GM18870 (cell line): ENCODE measurements around the gene SLC25A17.
"Not testable (repeated sequence)": the region's sequence is repeated elsewhere in the genome, so short reads cannot be mapped to it uniquely, and the experiment has no call there.

Experiments
- ATAC-seq: cut with Tn5 transposase; IDR thresholded peaks from one replicate; pipeline ENCODE4 v1.9.1; 2021; ENCODE audit warnings: moderate library complexity; ENCODE audit not compliant: unreplicated experiment

The SLC25A17 gene

GRCh38 chr22:40819599-40820140, 524 bp upstream of the SLC25A17 start:
- ATAC-seq: no peak

DNA sequence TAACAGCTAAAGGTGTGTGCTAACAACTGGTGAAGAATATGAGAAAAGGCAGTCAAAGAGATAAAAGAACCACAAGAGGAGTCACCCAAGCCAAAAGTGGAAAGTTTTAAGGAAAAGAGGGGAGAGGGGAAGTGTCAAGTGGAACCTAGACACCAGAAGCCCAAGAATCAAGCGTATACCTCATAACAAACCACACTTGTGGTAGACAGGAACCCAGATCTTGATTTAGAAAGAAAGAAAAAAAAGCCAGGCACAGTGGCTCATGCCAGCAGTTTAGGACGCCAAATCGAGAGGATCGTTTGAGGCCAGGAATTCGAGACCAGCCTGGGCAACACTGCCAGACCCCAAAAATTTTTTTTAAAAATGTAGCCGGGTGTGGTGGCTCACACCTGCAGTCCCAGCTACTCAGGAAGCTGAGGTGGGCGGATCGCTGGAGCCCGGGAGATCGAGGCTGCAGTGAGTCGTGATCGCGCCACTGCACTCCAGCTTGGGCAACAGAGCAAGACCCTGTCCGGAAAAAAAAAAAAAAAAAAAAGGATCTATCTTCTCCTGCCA, 877 bp downstream of the SLC25A17 start:
- no peak for ATAC-seq

GRCh38 chr22:40817737-40818136, 1.4 kb downstream of the SLC25A17 start:
- ATAC-seq: no peak

DNA sequence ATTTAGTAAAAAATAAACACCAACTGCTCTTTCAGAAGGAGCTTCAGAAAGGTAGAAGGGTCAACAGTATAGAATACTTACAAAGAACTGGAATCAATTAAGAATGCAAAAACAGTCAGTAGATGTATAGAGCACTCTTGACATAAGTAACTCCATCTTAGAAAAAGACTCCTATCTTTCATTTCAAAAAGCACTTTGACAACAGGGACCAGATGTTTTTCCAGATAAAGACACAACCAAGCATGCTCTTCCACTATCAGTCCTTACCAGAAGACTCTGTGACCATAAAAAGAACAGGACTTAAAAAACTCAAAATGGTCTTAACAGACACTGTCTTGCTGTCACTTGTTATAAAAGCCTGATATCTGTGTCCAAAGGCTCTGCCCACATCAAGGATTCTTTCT, 5.2 kb downstream of the SLC25A17 start:
- no peak for ATAC-seq

GRCh38 chr22:40808018-40808841, 10.9 kb downstream of the SLC25A17 start:
- ATAC-seq: no peak

DNA sequence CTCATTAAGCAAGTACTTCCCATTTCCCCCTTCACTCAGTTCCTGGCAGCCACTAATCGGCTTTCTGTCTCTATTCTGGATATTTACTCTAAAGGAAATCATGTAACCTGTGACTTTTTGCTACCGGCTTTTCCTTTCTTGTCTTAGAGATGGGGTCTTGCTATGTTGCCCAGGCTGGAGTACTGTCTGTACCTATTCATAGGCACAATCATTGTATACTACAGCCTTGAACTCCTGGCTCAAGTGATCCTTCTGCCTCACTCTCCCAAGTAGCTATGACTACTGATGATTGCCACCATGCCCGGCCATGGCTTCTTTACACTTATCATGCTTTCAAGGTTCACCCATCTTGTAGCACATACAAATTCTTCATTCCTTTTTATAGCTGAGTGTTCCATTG, 12.4 kb downstream of the SLC25A17 start:
- no peak for ATAC-seq

- no peak for ATAC-seq
Measured at GRCh38 chr22:40805699-40806203, 13.4 kb downstream of the SLC25A17 start.

- no peak for ATAC-seq
Measured at GRCh38 chr22:40805239-40805638, 13.9 kb downstream of the SLC25A17 start.

DNA sequence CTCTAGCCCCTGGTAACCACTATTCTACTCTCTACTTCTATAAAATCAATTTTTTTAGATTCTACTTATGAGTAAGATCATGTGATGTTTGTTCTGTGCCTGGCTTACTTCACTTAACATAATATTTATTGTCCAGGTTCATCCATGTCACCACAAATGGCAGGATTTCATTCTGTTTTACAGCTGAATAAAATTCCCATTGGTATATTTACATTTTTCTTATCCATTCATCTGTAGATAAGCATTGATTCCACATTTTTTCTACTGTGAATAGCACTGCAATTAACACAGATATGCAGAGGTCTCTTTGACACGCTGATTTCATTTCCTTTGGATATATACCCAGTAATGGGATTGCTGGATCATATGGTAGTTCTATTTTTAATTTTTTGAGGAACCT, 15.8 kb downstream of the SLC25A17 start:
- ATAC-seq: no peak

GRCh38 chr22:40799008-40799407, 20.1 kb downstream of the SLC25A17 start:
- ATAC-seq: no peak

DNA sequence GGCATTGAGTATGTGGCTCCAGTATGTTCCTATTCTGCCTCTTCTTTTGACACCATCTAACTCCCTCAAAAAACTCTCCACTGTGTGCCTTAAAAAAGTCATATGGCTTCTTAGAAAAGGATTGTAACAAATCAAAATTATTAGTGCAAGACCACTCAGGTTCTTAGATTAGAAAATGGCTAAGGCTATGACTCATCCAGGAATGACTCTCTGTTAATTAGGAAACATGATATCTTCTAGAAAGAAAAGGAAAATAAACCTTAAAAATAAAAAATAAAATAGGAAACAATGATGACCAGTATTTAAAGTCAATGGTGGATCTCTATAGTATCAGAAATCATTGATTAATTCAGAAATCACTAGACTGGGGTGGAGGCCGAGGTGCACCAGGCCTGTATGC, 21.7 kb downstream of the SLC25A17 start:
- no peak for ATAC-seq

GRCh38 chr22:40792451-40792850, 26.7 kb downstream of the SLC25A17 start:
- no peak for ATAC-seq

DNA sequence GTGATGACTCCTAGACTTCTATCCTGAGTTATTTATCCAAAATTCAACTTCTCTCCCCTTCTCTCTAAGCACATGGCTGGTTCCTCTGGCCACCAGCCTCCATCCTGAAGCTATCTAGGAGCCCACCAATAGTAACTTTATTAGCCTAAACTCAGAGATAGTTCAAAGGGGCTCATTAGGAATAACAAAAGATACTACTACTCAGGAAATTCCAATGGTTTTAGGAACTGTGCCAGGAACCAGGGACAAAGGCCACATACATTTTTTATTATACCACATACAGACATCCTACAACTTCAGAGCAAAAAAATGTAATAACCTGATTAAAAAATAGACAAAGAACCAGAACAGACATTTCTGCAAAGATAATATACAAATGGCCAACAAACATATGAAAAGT, 27.9 kb downstream of the SLC25A17 start:
- ATAC-seq: no peak

DNA sequence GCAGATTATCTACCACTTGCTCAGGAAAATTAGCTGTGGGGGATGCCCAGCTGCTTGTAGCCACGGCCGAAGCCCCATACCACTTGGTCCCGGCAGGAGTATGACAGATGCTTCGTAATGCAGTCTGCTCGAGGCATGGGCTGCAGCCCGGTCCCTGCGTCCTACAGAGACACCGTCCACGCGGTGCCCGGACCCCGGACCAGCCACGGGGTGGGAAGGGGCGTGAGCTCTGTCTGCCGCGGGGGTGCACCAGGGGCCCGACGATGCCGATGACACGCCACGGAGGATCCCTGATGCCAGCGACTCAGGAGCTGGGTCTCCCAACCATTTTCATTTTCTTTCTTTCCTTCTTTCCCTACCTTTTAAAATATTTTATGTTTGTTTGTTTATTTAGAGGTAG, 30.0 kb downstream of the SLC25A17 start:
- no peak for ATAC-seq

- no peak for ATAC-seq
Measured at GRCh38 chr22:40782521-40782920, 36.6 kb downstream of the SLC25A17 start.

DNA sequence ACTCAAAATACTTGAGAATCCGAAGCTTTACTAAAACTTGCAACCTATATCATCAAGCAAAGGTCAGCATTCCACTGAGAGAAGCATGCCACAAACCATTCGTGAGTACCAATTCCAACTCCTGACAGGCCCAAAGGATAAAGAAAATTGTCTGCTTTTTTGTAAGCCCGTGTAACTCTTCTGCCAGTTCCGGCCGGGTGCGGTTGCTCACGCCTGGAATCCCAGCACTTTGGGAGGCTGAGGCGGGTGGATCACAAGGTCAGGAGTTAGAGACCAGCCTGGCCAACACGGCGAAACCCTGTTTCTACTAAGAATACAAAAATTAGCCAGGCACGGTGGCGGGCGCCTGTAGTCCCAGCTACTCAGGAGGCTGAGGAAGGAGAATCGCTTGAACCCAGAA, 37.4 kb downstream of the SLC25A17 start:
- not testable (repeated sequence) for ATAC-seq

DNA sequence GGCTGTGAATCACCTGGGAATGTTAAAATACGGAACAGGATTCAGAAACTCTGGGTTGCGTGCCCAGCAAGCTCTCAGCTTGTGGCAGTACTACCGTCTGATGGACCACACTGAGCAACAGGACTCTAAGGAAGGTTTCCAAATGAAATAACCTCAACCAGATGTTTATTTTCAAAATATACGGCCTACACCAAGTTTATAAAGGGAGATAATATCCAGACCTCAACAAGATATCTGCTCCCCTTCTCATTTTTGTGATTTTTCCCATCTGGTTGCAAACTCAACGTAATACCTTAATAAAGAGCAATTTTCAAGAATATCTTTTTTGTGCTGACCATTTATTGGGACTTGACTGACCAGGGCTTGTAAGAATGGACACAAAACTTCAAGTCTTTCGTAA, 49.4 kb downstream of the SLC25A17 start:
- no peak for ATAC-seq

DNA sequence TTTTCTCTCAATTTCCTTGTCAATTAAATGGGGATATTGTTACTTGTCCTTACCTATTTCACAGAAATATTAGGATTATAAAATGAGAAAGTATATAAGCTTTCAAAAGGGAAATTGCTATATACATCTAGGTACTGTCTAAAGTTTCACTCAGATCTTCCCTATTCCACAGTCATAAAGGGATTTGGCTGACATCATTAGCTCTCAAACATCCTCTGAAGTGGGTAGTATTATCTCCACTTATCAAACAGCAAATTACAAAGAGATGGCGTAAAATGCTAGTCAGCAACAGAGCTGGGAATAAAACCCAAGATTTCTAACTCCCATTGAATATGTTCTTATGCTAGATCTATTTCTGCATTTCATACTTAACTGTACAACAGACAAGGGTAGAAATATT, 50.9 kb downstream of the SLC25A17 start:
- ATAC-seq: no peak

DNA sequence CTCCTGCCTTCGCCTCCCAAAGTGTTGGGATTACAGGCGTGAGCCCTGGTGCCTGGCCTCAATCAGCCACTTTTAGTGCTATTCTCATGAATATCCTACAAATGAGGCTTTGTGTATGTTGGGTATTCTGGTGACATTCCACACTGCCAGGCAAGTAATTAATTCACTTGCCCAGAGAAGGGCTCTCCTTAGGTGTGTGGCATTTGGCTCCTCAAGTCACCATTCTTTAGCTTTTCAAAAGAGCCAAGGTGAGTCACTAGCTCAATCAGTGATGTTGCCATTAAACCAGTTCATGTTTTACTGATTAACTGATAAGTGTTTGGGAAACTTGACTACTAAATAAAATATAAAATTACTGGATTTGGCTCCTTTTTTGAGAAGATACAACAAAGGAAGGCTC, 52.2 kb downstream of the SLC25A17 start:
- ATAC-seq: no peak

- no peak for ATAC-seq
Measured at GRCh38 chr22:40764763-40765441, 54.2 kb downstream of the SLC25A17 start.

GRCh38 chr22:40759294-40759840, 59.8 kb downstream of the SLC25A17 start:
- no peak for ATAC-seq
